AG04450 (cell line): ENCODE results near the gene TMEM242. TPM values are rescaled to one million over a fixed set of nuclear protein-coding genes. Genes with fewer than 3 reads are reported as not detected.
"Not testable (repeated sequence)": the region's sequence is repeated elsewhere in the genome, so short reads cannot be mapped to it uniquely, and the experiment has no call there.

Experiments
- CTCF ChIA-PET: fragments of 300-600, 350-600 bp; formaldehyde crosslinking; extraction: SDS; loops from one replicate; lab custom pipeline; 2022; ENCODE audit warnings: antibody characterized with exemption, inconsistent platforms; lab: Charles Lee
- POLR2A ChIA-PET: fragments of 350-600 bp; formaldehyde crosslinking; extraction: SDS; loops from one replicate; lab custom pipeline; 2021; ENCODE audit warnings: antibody characterized with exemption, inconsistent platforms; lab: Yijun Ruan, JAX
- DNase-seq: peaks from one replicate; pipeline ENCODE4 v3.0.0-alpha.2; 2011; ENCODE audit warnings: low read depth, low spot score
- H3K27ac ChIP-seq: one replicate; pipeline ENCODE4 v1.5.1; 2012; ENCODE audit warnings: low read depth, low read length, control low read depth
- H3K27me3 ChIP-seq: one replicate; pipeline ENCODE4 v1.6.0; 2012; ENCODE audit warnings: low read length; ENCODE audit not compliant: control insufficient read depth, insufficient read depth
- H3K4me3 ChIP-seq: 2 replicates; pipeline ENCODE4 v1.5.1; 2011; ENCODE audit warnings: mild to moderate bottlenecking, low read depth, low read length, control low read depth
- H3K9me3 ChIP-seq: 2 replicates; pipeline ENCODE4 v1.5.1; 2012; ENCODE audit warnings: low read length; ENCODE audit not compliant: control insufficient read depth, insufficient read depth
- CTCF ChIP-seq: IDR thresholded peaks from 2 replicates; pipeline ENCODE4 v1.5.1; 2011; ENCODE audit warnings: low read depth, low read length, control low read depth, inconsistent platforms
- polyA plus RNA-seq: library from polyadenylated mRNA; depleted of rRNA; stranded (reverse); fragments of >200 nt; gene quantifications from 2 replicates; pipeline ENCODE4 v1.2.3, GENCODE V29; 2011

TMEM242 gene
- polyA plus RNA-seq, 1 experiment, result 8.6 TPM

DNA sequence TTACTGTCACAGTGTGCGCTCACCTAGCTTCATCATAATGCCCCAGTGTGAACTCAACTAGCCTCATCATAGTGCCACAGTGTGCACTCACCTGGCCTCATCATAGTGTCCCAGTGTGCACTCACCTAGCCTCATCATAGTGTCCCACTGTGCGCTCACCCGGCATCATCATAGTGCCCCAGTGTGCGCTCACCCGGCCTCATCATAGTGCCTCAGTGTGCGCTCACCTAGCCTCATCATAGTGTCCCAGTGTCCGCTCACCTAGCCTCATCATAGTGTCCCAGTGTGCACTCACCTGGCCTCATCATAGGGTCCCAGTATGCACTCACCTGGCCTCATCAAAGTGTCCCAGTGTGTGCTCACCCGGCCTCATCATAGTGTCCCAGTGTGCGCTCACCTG is 10.6 kb downstream of the TMEM242 start:
- no peak for TF ChIP-seq CTCF
- no peaks in the 10 kb centered on the region for H3K9me3 ChIP-seq
- DNase-seq, result no peak
- H3K27ac ChIP-seq, result no peak overlapping the region
- ChIA-PET POLR2A (no interaction called here), CTCF (no interaction called here)
- H3K27me3 ChIP-seq, result no peaks in the 10 kb centered on the region
- no peak overlapping the region for H3K4me3 ChIP-seq

DNA sequence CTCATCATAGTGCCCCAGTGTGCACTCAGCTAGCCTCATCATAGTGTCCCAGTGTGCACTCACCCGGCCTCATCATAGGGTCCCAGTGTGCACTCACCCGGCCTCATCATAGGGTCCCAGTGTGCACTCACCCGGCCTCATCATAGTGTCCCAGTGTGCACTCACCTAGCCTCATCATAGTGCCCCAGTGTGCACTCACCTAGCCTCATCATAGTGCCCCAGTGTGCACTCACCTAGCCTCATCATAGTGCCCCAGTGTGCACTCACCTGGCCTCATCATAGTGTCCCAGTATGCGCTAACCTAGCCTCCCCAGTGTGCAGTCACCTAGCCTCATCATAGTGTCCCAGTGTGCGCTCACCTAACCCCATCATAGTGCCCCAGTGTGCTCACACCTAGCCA is 12.6 kb downstream of the TMEM242 start:
- H3K9me3 ChIP-seq, H3K27me3 ChIP-seq, H3K27ac ChIP-seq, POLR2A ChIA-PET, DNase-seq, H3K4me3 ChIP-seq, CTCF ChIA-PET: not testable (repeated sequence)

- H3K4me3 ChIP-seq, result no peak overlapping the region
- H3K9me3 ChIP-seq, result no peaks in the 10 kb centered on the region
- no peaks in the 10 kb centered on the region for H3K27me3 ChIP-seq
- no peak for TF ChIP-seq CTCF
- H3K27ac ChIP-seq, result no peak overlapping the region
- ChIA-PET POLR2A (no interaction called here), CTCF (no interaction called here)
- no peak for DNase-seq
Measured at GRCh38 chr6:157307661-157308060, 15.7 kb downstream of the TMEM242 start.

DNA sequence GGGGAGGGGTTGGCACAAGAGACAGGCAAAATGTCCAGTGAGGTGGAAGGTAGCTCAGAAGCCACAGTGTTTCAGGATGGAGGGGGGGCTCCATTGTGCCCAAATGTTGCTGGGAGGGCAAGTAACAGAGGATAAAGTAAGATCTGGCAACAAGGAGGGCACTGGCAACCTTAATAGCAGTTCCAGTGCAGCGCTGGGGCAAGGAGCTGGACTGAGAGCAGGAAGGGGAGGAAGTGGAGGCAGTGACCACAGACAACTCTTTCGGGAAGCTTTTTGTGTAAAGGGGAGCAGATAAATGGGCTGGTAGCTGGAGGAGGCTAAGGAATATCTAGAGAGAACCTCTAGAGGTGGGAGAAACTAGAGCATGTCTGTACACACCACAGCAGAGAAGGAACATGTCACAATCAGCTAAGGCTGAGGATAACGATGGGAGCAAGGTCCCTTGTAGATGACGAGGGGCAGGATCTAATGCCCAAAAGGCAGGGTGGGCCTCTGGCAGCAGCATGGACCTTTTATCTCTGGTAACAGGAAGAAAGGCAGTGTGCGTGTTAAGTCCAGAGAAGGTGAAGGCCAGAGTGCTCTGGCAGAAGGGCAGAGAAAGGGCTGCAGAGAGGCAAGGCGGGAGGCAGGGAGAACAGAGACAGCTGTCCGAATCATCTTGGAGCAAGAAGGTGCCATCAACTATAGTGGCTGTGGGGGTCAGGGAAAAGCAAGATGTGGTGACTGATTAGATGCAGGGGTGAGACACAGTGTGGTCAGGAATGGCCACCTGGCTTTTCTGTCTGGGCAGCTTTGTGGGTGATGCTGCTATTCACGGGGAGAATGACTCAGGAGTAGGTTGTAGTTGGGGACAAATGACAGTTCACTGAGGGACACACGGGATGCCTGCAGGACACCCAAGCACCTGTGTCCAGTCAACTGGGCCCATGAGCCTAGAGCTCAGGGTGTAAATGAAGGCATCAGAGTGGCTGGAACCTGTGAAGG is 17.4 kb downstream of the TMEM242 start:
- ChIA-PET CTCF (no interaction called here), POLR2A (interaction anchor here (0.7 kb wide), 1 partner anchor 24 kb away, joined by 3 read pairs; no protein-coding TSS in a partner anchor)
- Histone ChIP-seq H3K4me3 (no peak overlapping the region), H3K27me3 (no peaks in the 10 kb centered on the region), H3K9me3 (no peaks in the 10 kb centered on the region), H3K27ac (no peak overlapping the region)
- no peak for TF ChIP-seq CTCF
- DNase-seq, result no peak

DNA sequence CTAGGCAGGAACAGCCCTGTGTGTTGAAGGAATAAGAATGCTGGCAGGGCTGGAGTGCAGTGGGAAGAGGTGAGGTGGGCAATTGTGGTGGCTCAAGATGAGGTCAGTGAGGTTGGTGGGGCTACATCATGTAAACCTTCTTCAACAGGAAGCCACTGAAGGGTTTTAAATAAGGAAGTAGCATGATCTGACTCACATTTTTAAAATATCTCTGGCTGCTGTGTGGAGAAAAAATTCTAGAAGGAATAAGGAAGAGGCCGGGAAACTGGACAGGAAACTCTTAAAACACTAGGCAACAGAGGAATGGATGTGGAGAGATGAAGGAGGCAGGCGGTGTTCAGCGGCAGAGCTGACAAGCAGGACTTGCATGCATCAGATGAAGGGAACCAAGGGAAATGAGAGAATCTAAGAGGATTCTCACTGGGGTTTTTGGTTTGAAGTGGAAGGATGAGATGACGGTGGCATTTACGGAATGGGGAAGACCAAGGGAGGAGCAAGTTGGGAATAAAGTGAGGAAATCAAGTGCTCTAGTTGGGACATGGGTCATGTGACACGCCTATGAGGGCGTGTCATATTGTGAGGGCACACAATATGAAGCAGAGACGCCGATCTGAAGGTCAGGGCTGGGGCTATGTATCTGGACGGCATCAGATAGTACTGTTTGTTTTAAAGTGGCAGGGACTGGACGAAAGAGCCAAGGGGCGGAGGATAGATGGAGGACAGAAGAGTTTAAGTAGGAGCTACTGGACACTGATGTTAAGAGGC is 18.2 kb downstream of the TMEM242 start:
- no peak for TF ChIP-seq CTCF
- peak overlapping the region; percentile 25 for H3K27ac ChIP-seq
- no peak overlapping the region for H3K4me3 ChIP-seq
- DNase-seq, result no peak
- H3K27me3 ChIP-seq, result no peaks in the 10 kb centered on the region
- H3K9me3 ChIP-seq, result peaks cover under 1% of the 10 kb centered on the region; the same call in 1 of the 2 replicates
- ChIA-PET POLR2A (no interaction called here), CTCF (no interaction called here)
